D721Med (cell line): ENCODE measurements around the gene DPM3.

ENCODE experiments used
- DNase-seq: peaks from one replicate; pipeline ENCODE4 v3.0.0; 2011; ENCODE audit warnings: low spot score; ENCODE audit not compliant: insufficient read length
- FAIRE-seq: peaks from 2 replicates; lab custom pipeline; 2011; peaks lifted over from hg19 to GRCh38; lab: Jason Lieb, UNC
- TF ChIP-seq, protein P1 (sequence below): IDR thresholded peaks from 2 replicates; pipeline ENCODE4 v1.5.1; 2012; ENCODE audit warnings: mild to moderate bottlenecking, control low read depth; ENCODE audit not compliant: insufficient read depth; ENCODE audit errors: missing control alignments

The DPM3 gene

GRCh38 chr1:155178441-155179111 lies 38.2 kb upstream of the DPM3 start:
- TF ChIP-seq, protein P1, sequence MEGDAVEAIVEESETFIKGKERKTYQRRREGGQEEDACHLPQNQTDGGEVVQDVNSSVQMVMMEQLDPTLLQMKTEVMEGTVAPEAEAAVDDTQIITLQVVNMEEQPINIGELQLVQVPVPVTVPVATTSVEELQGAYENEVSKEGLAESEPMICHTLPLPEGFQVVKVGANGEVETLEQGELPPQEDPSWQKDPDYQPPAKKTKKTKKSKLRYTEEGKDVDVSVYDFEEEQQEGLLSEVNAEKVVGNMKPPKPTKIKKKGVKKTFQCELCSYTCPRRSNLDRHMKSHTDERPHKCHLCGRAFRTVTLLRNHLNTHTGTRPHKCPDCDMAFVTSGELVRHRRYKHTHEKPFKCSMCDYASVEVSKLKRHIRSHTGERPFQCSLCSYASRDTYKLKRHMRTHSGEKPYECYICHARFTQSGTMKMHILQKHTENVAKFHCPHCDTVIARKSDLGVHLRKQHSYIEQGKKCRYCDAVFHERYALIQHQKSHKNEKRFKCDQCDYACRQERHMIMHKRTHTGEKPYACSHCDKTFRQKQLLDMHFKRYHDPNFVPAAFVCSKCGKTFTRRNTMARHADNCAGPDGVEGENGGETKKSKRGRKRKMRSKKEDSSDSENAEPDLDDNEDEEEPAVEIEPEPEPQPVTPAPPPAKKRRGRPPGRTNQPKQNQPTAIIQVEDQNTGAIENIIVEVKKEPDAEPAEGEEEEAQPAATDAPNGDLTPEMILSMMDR = no peak
- FAIRE-seq (no peak), DNase-seq (peak; percentile 8)

DNA sequence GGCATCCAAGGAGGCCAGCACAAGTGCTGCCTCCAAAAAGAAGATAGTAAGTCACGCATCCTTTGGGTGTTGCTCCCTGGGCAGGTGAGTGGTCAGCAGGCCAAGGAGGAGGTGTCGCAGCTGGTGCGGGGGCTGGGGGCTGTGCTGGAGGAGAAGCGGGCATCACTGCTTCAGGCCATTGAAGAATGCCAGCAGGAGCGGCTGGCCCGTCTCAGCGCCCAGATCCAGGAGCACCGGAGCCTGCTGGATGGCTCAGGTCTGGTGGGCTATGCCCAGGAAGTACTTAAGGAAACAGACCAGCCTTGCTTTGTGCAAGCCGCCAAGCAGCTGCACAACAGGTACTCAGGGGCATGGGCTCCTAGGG lies 37.6 kb upstream of the DPM3 start:
- FAIRE-seq (no peak), DNase-seq (no peak)
- TF ChIP-seq, protein P1 = no peak

DNA sequence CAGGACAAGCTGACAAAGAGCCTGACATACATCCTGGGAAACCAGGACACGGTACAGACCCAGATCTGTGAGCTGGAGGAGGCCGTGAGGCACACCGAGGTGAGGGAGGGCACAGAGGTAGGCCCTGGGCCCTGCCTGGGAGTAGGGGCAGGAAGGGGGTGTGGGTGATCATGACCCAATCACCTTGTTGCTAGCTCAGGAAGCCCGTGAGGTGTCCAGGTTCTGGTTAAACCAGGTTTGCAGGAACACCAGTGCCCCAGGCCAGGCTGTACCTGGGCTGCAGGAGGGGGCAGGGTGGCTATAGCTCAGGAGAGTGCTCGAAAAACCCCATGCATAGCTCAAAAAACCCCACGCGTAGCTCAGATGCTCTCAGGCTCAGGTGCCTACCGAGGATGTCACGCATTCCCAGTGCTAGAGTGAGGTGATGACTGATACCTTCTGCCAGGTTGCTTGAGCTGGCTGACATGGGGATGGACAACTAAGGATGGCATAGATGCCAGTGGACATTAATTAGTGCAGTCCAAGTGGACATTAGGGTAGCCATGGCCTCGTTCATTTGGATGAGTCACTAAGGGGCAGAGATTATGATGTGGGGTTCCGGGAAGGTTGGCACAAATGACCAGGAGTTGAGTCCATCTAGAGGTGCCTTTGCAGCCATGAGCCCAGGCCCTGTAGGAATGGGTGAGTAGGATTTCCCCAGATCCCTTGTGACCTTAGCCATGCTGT lies 37.0 kb upstream of the DPM3 start:
- peak; percentile 27 for DNase-seq
- TF ChIP-seq, protein P1 = no peak
- FAIRE-seq = no peak

GRCh38 chr1:155176544-155177071 lies 36.3 kb upstream of the DPM3 start:
- TF ChIP-seq, protein P1 = peak; percentile 96
- peak; percentile 100 for DNase-seq
- FAIRE-seq = peak; percentile 32

- TF ChIP-seq, protein P1 = no peak
- no peak for FAIRE-seq
- peak; percentile 17 for DNase-seq
Observed at GRCh38 chr1:155175927-155176371, 35.6 kb upstream of the DPM3 start.

- FAIRE-seq = no peak
- TF ChIP-seq, protein P1 = no peak
- DNase-seq = peak; percentile 21
Observed at GRCh38 chr1:155175281-155175926, 35.1 kb upstream of the DPM3 start.
